NB4 (cell line): ENCODE data around the gene AQP2.

Experiments used
- DNase-seq: peaks from one replicate; pipeline ENCODE4 v3.0.0; 2010; ENCODE audit warnings: low read depth
- H3K4me3 ChIP-seq: one replicate; pipeline ENCODE4 v1.5.1; 2011; ENCODE audit warnings: mild to moderate bottlenecking, low read depth, low read length, moderate library complexity
- MYC ChIP-seq: IDR thresholded peaks from 2 replicates; pipeline ENCODE4 v1.6.1; 2011; ENCODE audit warnings: low read depth, low read length
- POLR2A ChIP-seq: IDR thresholded peaks from 2 replicates; pipeline ENCODE4 v1.6.1; 2011; ENCODE audit warnings: mild to moderate bottlenecking; ENCODE audit not compliant: insufficient read length; ENCODE audit errors: extremely low read depth
- TF ChIP-seq, protein P1 (sequence below): IDR thresholded peaks from one replicate; pipeline ENCODE4 v1.5.1; 2012; ENCODE audit warnings: low read depth, low read length
- TF ChIP-seq, protein P2 (sequence below): IDR thresholded peaks from 2 replicates; pipeline ENCODE4 v1.6.1; 2011; ENCODE audit warnings: low read depth, low read length

Gene AQP2

DNA sequence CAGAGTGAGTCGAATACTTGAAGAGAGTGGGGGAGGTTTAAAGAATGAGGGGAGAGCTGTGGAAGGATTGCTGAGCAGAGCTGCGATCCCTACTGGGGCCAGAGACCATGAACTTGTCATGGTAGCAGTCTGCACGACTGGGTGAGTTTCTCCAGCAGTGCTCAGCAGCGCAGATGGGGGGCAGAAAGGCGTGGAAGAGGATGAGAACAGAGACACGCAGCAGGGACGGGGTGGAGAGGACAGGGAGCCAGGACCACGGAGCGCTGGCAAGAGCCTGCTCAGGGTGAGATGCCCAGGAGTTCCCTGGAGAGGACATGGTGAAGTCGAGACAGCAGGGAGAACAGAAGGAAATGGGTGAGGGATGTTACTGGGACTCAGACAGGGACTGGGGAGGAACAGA is 20.1 kb downstream of the AQP2 start:
- no peak for DNase-seq
- H3K4me3 ChIP-seq, result no peak overlapping the region
- TF ChIP-seq, protein P1, sequence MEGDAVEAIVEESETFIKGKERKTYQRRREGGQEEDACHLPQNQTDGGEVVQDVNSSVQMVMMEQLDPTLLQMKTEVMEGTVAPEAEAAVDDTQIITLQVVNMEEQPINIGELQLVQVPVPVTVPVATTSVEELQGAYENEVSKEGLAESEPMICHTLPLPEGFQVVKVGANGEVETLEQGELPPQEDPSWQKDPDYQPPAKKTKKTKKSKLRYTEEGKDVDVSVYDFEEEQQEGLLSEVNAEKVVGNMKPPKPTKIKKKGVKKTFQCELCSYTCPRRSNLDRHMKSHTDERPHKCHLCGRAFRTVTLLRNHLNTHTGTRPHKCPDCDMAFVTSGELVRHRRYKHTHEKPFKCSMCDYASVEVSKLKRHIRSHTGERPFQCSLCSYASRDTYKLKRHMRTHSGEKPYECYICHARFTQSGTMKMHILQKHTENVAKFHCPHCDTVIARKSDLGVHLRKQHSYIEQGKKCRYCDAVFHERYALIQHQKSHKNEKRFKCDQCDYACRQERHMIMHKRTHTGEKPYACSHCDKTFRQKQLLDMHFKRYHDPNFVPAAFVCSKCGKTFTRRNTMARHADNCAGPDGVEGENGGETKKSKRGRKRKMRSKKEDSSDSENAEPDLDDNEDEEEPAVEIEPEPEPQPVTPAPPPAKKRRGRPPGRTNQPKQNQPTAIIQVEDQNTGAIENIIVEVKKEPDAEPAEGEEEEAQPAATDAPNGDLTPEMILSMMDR, result no peak
- TF ChIP-seq, protein P2, sequence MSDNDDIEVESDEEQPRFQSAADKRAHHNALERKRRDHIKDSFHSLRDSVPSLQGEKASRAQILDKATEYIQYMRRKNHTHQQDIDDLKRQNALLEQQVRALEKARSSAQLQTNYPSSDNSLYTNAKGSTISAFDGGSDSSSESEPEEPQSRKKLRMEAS, result no peak
- TF ChIP-seq POLR2A (no peak), MYC (no peak)

DNA sequence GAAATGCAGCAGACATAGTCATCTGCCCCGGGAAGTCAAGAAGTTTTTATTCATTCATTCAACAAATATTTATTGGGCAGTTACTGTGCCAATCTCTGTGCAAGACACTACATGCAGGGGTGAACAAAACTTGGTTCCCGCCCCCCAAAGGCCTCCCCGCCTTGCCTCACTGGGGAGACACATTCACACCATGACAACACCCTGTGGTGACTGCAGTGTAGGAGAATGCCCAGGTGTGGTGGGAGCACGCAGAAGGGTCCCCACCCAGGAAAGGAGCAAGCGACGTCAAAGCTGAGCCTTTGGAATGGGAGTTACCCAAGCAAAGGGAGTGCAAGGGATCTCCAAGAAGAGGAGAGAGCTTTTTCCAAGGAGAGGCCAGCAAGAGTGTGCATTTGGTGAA is 20.6 kb downstream of the AQP2 start:
- DNase-seq, result no peak
- TF ChIP-seq, protein P2, result no peak
- TF ChIP-seq, protein P1, result no peak
- TF ChIP-seq POLR2A, result no peak
- no peak for TF ChIP-seq MYC
- H3K4me3 ChIP-seq, result no peak overlapping the region

DNA sequence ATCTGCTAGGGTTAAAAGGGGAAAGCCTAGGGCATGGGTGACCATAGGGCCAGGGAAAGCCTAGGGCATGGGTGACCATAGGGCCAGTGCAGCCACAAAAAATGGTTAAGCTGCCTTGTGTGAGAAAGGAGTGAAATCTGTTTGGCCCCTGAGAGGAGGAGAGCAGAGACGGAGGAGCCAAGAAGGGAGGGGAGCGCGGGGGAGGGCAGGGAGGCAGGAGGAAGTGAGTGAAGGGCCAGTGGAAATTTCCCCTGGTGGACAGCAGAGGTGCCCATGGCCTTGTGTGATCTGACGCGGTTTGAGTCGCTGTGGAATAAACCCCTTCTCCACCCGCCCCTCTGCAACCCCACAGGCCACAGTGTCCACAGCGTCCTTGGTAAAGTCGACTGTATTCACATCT is 21.6 kb downstream of the AQP2 start:
- H3K4me3 ChIP-seq, result no peak overlapping the region
- DNase-seq, result no peak
- TF ChIP-seq POLR2A (no peak), MYC (no peak)
- TF ChIP-seq, protein P2, result no peak
- TF ChIP-seq, protein P1, result no peak

DNA sequence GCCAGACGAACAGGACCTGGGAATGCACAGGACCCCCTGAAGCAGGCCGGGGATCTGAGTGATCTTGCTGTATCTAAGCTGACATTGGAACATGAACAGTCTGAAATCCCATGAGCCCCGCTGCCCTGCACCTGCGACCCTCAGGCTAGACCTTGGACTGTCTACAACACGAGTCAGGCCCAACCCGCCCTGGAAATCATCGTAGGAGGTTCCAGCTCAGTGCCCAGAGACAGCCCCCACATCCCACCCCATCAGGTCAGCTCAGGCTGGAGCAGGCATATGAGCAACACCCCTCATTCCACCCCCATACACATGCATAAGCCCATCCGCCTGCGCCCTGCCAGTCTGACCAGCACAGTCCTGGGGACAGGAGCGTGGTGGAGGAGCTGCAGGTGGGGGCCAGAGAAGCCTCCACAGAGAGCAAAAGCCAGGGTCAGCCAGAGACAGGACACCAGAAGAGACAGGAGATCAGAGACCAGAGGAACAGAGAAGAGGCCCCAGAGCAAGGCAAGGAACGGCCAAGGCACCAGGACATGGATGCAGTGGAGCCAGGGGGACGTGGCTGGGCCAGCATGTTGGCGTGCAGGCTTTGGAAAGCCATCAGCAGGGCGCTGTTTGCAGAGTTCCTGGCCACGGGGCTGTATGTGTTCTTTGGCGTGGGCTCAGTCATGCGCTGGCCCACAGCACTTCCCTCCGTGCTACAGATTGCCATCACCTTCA is 22.3 kb downstream of the AQP2 start, which contains the start of gene AQP6:
TSS of gene AQP6 (plus strand) at position 307 of the 720 bp plus-strand sequence. CDS start at position 534, 227 bp downstream.
- H3K4me3 ChIP-seq, result no peak within 1 kb of the TSS
- DNase-seq, result no peak
- TF ChIP-seq POLR2A (no peak), MYC (no peak)
- TF ChIP-seq, protein P2, result no peak
- TF ChIP-seq, protein P1, result no peak

DNA sequence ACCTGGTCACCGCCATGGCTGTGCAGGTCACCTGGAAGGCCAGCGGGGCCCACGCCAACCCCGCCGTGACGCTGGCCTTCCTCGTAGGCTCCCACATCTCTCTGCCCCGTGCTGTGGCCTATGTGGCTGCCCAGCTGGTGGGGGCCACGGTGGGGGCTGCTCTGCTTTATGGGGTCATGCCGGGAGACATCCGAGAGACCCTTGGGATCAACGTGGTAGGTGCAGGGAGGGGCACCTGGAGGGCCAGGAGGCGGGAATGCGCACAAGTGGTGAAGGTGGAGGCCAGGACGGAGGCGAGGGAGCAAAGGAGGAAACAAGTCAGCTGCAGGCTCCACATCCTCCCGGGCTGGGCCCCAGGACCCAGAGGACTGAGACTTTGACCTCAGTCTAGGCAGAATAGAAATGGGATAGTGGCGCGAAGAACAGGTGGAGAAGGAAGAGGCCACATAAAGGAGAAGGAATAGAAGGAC is 22.9 kb downstream of the AQP2 start:
- no peak for DNase-seq
- H3K4me3 ChIP-seq, result no peak overlapping the region
- TF ChIP-seq MYC (no peak), POLR2A (no peak)
- TF ChIP-seq, protein P2, result no peak
- TF ChIP-seq, protein P1, result no peak
